Stromal cell of bone marrow (primary cell): ENCODE measurements around the gene CYP17A1.
"Not testable (repeated sequence)": the region's sequence is repeated elsewhere in the genome, so short reads cannot be mapped to it uniquely, and the experiment has no call there.

Experiments used
- DNase-seq: peaks from one replicate; pipeline ENCODE4 v3.0.0-alpha.2; 2012; ENCODE audit warnings: low read depth

The CYP17A1 gene, protein sequence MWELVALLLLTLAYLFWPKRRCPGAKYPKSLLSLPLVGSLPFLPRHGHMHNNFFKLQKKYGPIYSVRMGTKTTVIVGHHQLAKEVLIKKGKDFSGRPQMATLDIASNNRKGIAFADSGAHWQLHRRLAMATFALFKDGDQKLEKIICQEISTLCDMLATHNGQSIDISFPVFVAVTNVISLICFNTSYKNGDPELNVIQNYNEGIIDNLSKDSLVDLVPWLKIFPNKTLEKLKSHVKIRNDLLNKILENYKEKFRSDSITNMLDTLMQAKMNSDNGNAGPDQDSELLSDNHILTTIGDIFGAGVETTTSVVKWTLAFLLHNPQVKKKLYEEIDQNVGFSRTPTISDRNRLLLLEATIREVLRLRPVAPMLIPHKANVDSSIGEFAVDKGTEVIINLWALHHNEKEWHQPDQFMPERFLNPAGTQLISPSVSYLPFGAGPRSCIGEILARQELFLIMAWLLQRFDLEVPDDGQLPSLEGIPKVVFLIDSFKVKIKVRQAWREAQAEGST

DNA sequence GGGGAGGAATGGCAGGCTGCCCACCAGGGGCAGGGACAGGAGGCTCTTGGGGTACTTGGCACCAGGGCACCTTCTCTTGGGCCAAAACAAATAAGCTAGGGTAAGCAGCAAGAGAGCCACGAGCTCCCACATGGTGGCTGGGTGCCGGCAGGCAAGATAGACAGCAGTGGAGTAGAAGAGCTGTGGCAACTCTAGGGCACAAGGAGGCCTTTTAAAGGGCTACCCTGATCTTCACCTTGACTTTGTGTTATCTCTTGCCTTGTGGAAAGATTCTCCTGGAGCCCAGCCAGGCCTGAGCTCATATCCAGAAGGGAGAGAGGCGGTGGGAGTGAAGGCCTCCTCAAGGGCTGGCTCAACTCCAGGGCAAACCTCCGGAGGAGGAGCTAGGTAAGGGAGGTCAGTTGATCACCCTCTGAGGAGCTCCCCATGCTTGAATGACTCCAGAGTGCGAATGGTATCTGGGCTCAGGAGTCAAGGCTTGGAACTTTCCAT lies at the start of gene CYP17A1:
TSS of gene CYP17A1 (minus strand) at position 184 of the 492 bp plus-strand sequence. CDS start at position 132, 52 bp downstream.
- no peak for DNase-seq

DNA sequence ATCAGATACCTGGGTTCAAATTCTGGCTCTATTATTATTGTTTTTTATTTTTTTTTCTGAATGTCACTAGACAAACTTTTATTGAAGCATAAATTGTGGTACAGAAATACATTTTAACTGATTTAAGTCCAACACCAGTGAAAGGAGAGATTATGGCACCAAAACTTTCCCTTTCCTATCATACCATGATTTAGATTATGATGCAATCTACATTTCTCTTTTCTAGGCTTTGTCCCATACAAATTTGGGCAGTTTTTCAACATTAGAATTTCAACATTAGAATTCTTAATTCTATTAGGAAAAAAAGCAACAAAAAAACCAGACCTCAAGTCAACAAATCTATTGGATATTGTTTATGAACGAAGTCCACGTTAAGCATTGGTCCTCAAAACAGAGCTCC lies 43.0 kb upstream of the CYP17A1 start:
- no peak for DNase-seq

DNA sequence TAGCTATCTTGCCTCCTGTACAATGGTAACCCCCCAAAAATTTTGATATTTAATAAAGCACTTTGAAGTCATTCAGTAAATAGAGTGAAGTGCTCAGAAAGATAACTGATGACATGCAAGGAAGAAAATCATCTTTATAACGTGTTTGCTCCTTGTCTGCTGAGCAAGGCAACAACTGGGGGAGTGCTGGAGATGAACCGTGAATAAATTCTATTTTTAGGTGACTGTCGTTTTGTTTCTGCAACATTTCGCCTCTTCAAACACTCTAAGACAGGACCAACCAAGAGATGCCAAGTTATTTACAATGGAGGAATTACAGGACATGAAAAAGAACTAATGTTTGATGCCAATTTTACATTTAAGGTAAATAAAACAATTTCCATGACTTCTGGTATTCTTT lies 41.4 kb upstream of the CYP17A1 start:
- no peak for DNase-seq

DNA sequence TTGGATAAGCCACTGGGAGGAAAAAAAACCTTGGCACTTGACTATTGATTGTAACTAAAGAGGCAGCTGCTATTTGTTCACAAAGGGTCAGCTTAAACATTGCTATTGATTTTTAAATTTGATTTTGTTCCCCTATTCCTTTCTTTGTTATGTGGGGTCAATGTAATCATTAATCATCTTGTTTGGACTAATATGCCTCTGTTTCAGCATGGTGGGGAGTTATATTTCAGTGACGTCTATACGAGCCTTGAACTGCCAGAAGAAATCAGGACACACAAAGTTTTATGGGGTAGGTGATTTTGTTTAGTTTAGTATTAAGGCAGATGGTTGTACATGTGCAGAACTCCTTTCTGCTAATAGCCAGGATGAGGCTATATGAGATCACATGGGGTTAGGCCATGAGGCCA lies 39.5 kb upstream of the CYP17A1 start:
- no peak for DNase-seq

DNA sequence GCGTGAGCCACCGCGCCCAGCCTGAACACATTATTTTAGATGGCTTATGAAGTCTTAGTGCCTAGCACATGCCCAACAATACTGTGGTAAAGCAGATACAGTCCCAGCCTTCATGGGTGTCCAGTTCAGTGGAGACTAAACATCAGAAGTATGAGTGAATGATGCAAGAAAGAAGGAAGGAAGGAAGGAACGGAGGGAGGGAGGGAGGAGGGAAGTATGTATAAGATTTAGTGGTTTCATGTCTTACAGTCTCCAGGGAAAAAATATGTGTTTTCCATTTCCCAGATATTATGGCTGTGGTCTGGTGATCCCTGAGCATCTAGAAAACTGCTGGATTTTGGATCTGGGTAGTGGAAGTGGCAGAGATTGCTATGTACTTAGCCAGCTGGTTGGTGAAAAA lies 35.0 kb upstream of the CYP17A1 start:
- DNase-seq = no peak

DNA sequence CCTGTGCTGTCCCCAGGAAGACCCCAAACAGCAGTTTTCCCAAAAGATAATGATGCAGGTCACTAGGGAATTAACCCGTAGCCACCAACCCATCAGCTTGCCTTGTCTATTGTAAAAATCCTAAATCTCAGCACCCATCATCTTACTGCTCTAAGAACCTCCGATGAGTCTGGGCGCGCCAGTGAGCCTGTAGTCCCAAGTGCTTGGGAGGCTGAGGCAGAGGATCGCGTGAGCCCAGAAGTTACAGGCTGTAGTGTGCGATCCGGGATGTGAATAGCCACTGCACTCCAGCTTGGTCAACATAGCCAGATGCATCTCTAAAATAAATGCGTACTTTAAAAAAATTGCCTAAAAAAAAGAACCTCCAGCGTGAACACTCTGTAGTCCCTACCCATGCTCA lies 33.0 kb upstream of the CYP17A1 start:
- no peak for DNase-seq

DNA sequence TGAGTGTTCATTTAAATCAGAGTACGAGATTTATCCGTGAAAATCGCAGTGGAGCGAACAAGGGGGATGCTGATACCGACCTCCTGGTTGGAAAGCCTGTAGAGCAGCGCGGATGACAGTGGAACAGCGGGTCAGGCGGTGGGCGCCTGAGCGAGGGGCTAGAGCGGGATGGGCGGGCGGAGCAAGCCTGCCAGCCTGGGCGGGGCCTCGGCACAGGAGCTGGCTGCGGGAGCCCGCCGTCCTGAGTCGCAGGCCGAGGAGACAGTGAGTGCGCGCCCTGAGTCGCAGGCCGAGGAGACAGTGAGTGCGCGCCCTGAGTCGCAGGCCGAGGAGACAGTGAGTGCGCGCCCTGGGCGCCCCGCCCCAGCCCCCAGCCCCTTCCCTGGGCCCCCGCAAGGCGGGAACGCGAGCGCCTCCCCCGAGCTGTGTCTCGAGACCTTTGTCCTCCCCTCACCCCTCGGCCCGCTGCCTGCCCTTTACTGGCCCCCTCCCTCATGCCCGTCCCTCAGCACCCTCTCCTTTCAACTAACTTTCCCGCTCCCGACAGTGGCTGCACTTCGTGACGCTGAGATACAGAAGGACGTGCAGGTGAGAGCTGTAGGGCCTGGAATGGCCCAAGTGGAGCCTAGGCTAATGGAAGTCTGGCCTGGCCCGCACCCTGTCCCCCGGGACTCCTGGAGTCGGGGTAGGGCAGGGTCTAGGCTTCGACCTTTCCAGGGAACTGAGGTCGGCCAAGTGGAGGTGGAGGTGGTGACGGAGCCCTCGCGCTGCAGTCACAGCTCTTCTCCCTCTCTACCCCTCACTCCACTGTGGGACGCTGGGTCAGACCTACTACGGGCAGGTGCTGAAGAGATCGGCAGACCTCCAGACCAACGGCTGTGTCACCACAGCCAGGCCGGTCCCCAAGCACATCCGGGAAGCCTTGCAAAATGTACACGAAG lies 32.3 kb upstream of the CYP17A1 start, which contains the start of gene AS3MT:
TSS of gene AS3MT (plus strand) at position 213 of the 941 bp plus-strand sequence. CDS start at position 336, 123 bp downstream.
- DNase-seq = no peak

DNA sequence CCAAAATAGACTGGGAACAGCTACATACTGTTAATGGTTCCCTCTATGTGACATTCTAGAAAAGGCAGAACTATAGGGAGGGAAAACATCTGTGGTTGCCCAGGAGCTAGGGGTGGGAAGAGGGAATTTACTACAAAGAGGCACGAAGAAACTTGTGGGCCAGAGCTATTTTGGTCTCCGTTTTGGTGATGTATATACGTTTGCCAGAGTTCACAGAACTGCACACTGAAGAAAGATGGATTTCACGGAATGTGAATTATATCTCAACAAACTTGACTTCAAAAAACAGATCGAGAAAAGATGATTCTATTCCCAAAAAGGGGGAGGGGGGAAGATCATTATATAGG lies 31.7 kb upstream of the CYP17A1 start:
- no peak for DNase-seq

DNA sequence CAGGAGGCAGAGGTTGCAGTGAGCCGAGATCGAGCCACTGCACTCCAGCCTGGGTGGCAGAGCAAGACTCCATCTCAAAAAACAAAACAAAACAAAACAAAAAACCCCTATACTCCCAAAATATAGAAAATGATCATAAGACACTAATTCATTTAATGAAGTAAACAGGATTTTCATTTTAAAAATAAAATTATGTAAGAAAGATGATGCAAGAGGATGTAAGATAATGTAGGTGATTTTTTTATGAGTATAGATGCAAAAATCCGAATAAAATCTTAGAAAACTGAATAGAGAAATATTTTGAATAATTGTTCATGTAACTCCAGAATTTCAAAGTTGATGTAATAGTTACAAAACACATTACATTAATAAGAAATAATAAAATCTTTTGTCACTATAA lies 28.4 kb upstream of the CYP17A1 start:
- no peak for DNase-seq

DNA sequence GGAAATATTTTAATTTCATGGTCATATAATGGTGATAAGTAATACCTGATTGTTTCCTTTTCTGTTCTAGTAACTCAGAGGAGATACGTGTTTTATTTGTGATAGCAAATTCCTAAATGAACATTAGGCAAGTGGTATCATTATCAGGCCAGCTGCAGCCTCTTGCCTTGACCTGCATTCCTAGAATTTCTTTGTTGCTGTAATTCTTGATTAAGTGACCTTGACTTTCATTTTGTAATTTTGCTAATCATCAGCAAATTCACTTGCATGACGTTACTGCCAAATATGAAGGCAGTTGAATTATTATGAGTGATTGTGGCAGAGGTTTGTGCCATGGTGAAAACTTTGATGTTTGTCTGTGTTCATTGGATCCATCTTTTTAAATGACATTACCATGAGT lies 26.4 kb upstream of the CYP17A1 start:
- no peak for DNase-seq

DNA sequence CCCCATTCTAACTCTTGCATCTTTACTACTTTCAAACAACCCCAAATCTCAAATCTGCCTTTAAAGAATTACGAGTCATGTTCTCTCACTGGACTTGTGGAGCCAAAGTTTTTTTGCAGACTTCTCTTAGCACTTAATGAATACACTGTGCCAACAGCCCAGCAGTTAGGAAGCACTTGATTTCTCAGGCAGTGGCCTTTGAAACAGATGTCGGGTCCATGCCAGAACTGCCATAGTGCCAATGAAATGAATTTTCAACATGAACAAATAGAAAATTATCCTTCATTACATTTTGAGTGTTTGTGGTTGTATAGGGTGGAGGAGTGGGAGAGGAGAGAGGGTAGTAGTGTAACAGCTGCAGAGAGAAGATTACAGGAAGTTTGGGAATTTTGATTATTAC lies 22.7 kb upstream of the CYP17A1 start:
- no peak for DNase-seq

DNA sequence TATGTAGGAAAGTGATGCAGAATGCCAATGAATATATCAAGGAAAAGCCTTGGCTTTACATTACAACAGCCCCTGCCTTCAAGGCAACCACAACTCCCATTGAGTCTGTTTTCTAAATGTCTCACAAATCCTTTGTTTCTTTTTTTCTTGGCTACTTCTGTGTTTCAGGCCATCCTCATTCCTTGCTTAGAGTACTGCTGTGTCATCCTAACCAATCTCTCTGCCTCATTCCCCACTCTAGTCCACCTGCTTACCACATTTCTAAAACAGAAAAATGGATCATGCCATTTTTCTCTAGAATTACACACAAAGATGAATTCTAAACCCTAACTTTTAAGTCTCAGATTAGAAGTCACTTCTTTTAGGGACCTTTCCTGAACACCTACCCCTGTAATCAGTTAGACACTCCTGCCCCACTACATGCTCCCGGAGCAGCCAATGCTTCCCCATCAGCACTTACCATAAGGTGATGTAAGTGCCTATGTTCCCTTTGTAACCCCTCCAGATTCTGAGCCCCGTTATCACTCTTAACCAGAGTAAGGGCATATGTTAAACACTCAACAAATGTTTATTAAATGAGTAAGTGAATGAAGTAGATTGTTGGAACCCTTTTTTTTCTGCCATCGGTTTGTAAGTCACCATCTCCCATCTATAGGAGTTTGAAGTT lies 19.7 kb upstream of the CYP17A1 start:
- no peak for DNase-seq

DNA sequence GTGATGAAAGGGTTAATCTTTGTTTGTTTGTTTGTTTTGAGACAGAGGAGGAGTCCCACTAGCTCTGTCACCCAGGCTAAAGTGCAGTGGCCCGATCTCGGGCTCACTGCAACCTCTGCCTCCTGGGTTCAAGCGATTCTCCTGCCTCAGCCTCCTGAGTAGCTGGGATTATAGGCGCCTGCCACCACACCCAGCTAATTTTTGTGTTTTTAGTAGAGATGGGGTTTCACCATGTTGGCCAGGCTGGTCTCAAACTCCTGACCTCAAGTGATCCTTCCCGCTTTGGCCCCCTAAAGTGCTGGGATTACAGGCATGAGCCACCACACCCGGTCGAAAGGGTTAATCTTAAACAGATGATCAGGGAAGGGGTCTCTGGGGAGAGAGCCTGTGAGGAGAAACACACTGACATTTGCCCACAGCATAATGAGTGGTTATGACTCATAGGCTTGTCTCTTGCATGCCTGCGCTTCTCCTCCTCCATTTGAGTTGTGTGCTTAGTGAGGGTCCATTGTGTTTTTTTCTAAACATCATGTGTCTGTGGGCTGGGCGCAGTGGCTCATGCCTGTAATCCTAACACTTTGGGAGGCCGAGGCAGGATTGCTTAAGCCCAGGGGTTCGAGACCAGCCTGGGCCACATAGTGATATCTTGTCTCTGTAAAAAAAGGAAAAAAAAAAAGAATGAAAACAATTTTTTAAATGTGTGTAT lies 18.7 kb upstream of the CYP17A1 start:
- peak; percentile 97 for DNase-seq

DNA sequence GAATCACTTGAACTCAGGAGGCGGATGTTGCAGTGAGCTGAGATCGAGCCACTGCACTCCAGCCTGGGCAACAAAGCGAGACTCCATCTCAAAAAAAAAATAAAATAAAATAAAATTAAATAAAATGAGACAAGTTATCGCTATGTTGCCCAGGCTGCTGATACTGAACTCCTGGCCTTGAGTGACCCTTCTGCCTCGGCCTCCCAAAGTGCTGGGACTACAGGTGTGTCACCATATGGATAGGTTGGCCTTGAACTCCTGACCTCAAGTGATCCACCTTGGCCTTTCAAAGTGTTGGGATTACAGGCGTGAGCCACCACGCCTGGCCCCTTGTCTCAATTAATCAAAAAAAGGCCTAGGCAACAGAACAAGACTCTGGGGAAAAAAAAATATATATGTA lies 16.0 kb upstream of the CYP17A1 start:
- DNase-seq = not testable (repeated sequence)

DNA sequence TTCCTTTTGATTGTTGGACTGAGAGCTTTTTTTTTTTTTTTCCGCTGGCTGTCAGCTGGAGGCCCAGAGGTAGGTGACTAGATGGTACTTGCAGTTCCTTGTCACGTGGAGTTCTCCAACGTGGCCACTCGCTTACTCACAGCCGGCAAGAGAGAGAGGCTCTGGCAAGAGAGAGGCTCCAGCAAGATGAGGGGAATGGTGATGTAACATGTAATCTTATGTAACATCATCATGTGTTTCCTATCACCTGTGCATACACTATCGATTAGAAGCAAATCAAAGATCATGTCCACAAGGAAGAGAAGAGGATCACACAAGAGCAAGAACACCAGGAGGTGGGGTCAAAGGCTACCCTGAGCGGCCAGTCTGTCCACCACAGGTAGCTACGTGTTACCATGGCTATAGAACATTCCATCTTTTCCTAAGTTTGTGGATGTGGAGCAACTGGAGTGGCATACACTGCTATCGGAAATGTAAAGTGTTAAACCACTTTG lies 12.9 kb upstream of the CYP17A1 start:
- DNase-seq = no peak

DNA sequence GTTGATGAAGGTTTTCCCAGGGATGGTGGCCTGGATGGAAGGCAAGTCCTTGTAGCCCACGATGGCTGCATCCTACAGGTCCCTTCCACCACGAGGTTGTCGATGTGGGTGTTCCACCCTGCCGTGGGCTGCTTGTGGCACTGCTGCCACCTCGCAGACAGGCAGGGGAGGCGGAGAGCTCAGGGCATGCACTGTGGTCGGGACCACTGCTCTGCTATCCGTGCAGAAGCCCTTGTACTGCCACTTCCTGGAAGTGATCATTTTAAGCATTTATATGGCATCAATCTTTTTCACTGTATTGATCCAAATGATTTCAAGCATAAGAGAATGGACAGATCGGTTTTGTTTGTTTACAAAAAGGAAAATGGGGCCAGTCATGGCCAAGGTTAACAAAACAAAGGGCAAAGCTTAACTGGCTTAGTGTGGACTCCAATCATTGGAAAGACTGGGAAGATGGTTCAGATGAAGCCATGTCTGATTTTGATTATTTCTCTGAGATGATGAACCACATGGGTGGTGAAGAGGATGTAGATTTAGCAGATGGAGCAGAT lies 8.2 kb upstream of the CYP17A1 start:
- DNase-seq = no peak

DNA sequence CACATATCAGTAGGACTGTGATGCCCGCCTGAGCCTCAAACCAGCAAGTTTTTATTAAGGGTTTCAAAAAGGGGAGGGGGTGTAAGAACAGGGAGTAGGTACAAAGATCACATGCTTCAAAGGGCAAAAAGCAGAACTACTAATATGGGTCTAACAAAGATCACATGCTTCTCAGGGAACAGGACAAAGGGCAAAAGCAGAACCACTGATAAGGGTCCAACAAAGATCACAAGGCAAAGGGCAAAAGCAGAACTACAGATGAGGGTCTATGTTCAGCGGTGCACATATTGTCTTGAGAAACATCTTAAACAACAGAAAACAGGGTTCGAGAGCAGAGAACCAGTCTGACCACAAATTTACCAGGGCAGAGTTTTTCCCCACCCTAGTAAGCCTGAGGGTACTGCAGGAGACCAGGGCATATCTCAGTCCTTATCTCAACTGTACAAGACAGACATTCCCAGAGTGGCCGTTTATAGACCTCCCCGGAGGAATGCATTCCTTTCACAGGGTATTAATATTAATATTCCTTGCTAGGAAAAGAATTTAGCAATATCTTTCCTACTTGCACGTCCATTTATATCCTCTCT lies 7.1 kb upstream of the CYP17A1 start:
- not testable (repeated sequence) for DNase-seq

DNA sequence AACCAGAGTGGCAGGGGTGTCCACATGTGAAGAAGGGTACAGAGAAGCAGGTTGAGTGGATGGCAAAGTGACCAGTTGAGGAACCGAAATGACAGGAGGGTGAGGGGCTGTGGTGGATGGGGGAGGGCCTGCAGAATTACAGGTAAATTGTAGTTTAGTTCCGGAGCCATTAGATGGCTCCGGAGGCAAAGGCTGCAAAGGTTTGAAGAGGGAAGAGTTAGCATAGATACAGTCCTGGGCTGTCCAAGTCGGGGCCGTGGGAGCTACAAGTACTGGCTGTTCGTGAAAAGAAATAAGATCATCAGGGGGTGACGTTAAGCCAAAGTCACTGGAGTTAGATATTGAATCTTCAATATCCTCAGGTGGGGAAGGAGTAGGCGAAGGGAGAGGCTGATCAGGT lies 5.9 kb upstream of the CYP17A1 start:
- DNase-seq = not testable (repeated sequence)

DNA sequence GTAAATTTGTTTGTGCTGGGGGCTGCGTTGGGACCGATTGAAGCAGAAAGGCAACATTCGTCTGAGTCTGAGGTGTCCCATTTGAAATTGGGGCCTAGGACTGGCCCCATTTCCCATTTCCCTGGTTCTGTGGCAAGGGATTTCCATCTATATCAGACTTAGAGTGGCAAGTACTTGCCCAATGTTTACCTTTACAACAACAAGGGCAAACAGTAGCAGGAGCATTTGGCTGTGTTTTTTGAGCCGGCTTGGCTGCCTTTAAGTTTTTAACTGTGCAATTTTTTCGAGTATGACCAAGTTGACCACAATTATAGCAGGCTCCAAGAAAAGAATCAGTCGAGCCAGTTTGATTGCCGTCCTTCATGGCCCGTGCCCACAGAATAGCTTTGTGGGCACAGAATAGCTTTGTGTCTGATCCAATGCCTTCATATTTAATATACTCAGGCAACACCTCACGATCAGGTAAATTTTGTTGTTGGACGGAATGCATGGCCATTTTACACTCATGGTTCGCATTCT lies 4.7 kb upstream of the CYP17A1 start:
- no peak for DNase-seq

DNA sequence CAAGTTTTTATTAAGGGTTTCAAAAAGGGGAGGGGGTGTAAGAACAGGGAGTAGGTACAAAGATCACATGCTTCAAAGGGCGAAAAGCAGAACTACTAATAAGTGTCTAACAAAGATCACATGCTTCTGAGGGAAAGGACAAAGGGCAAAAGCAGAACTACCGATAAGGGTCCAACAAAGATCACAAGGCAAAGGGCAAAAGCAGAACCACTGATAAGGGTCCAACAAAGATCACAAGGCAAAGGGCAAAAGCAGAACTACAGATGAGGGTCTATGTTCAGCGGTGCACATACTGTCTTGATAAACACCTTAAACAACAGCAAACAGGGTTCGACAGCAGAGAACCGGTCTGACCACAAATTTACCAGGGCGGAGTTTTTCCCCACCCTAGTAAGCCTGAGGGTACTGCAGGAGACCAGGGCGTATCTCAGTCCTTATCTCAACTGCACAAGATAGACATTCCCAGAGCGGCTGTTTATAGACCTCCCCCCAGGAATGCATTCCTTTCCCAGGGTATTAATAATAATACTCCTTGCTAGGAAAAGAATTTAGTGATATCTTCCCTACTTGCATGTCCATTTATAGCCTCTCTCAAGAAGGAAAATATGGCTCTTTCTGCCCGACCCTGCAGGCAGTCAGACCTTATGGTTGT lies 1.2 kb upstream of the CYP17A1 start:
- DNase-seq = not testable (repeated sequence)
